UCSD-AML1 (cell line): ENCODE measurements around the gene CCDC88C.
"Not testable (repeated sequence)": the region's sequence is repeated elsewhere in the genome, so short reads cannot be mapped to it uniquely, and the experiment has no call there.

Experiments
- DNase-seq: peaks from one replicate; lab custom pipeline; 2025; ENCODE audit not compliant: unreplicated experiment; lab: John Stamatoyannopoulos, UW

The CCDC88C gene

DNA sequence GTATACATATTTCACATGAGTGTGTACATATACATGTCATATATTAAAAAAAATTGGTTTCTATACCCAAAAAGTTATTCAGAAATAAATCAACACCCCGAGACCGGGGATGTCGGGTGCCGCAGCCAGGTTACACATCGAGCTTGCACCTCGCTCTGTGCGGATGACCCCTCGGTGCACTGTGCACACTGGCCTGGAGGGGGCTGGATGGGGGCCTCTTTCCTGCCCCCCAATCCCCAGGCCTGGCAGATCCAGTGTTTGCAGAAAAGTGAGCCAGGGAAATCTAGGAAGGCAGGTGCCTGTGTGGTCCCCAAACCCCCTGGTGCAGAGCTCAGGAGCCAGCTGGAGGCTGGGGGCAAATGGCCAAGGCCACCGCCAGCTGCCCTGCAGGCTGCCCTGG lies 146.0 kb downstream of the CCDC88C start:
- no peak for DNase-seq

DNA sequence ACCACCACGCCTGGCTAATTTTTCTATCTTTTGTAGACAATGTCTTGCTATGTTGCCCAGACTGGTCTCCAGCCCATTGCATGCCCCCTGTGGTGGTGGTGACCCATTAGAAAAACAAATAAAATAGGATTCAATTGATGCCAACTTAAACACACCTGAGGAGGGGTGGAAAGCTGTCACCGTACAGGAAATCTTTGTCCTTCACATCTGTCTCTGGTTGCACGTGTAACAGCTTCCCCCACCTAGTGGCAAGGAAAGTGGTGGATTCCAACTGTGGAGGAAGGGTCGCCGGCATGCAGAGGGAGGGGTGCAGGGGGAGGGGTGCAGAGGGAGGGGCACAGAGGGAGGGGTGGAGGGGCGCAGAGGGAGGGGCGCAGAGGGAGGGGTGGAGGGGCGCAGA lies 147.0 kb downstream of the CCDC88C start:
- no peak for DNase-seq

DNA sequence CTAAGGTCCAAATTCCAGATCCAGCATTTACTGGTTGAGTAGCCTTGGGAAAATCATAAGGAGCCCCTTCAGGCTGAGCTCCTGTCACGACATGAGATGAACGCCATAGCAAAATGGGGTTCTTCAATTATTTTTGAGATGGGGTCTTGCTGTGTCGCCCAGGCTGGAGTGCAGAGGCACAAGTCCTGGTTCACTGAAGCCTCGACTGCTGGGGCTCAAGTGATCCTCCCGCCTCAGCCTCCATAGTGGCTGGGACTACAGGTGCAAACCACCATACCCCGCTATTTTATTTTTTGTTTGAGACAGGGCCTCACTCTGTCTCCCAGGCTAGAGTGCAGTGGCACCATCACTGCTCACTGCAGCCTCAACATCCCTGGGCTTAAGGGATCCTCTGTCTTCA lies 147.4 kb downstream of the CCDC88C start:
- DNase-seq: no peak

DNA sequence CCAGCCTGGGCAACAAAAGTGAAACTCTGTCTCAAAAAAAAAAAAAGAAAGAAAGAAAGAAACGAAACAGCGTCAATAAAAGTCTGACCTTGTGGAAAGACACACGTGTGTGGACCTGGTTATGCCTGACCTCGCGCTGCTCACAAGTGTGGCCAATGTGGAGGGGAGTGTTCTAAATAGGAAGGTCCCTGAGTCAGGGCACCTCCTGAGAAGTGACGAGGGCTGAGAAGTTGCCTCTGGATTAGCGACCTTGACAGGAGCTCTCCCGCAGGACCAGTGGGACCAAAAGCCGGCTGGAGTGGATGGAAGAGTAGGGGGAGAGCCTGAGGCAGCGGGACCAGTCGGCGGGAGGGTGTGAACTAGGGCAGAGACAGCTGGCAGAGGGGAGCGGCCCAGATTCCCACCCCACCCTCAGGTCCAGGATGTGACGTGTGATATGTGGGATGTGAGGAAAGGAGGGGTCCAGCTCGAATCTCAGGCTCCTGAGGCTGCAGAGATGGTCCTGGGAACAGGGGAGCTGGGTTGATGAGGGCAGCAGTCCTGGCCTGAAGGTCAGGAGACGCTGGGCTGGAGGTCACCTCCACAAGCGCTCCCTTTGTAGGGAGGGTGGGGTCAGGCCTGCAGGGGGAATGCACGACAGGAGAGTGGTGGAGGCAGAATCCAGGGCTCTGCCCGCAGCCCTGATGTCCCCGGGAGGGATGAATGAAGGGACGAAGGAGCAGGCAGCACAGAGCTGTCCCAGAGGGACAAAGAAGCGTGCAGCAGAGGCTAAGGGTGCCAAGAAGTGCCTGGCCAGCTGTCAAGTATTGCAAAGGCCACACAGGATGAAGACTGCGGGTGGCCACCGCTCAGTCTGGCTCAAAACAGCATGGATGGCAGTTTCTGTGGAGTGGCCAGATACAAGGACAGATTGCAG lies 148.3 kb downstream of the CCDC88C start:
- no peak for DNase-seq

DNA sequence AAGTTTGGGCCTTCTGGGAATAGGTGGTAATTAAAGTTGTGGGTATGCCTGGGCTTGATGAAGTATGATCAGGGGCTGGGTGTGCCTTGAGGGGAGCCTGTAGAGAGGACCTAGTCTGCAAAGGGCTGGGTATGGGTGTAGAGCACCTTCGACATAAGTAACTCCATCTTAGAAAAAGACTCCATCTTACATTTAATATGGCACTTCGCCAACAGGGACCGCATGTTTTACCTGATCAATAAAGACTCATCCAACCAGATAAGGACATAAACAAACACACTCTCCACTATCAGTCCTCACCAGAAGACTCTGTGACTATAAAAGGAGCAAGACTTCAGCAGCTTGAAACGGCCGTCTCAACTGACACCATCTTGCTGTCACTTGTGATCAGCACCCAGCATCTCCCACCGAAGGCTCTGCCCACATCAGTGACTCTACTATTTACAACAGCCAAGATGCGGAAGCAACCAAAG lies 149.6 kb downstream of the CCDC88C start:
- no peak for DNase-seq

DNA sequence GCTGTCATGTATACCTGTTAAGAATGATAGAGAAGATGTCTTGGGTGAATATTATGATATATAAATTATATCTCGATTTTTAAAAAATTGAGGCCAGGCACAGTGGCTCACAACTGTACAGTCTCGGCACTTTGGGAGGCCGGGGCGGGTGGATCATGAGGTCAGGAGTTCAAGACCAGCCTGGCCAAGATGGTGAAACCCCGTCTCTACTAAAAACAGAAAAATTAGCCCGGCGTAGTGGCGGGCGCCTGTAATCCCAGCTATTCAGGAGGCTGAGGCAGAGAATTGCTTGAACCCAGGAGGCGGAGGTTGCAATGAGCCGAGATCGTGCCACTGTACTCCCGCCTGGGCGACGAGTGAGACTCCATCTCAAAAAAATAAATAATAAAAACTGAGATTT lies 151.3 kb downstream of the CCDC88C start:
- not testable (repeated sequence) for DNase-seq

DNA sequence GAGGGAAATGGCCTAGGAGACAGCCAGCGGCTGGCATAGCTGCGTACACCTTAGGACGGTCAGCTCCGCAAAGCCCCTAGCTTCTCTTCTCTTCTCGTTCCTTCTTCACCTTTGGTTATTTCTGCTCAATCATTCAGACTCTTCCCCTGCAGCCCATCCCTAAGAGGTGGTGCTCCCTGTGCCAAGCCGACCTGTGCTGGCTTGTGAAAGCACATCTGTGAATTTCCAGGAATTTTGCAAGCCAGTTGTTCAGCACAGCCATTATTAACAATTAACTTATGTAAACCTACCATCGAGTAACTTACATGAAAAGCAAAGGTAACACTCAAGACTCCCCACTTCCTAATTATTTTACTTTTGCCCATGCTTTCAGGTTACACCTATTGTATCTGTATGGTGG lies 152.2 kb downstream of the CCDC88C start:
- DNase-seq: no peak

DNA sequence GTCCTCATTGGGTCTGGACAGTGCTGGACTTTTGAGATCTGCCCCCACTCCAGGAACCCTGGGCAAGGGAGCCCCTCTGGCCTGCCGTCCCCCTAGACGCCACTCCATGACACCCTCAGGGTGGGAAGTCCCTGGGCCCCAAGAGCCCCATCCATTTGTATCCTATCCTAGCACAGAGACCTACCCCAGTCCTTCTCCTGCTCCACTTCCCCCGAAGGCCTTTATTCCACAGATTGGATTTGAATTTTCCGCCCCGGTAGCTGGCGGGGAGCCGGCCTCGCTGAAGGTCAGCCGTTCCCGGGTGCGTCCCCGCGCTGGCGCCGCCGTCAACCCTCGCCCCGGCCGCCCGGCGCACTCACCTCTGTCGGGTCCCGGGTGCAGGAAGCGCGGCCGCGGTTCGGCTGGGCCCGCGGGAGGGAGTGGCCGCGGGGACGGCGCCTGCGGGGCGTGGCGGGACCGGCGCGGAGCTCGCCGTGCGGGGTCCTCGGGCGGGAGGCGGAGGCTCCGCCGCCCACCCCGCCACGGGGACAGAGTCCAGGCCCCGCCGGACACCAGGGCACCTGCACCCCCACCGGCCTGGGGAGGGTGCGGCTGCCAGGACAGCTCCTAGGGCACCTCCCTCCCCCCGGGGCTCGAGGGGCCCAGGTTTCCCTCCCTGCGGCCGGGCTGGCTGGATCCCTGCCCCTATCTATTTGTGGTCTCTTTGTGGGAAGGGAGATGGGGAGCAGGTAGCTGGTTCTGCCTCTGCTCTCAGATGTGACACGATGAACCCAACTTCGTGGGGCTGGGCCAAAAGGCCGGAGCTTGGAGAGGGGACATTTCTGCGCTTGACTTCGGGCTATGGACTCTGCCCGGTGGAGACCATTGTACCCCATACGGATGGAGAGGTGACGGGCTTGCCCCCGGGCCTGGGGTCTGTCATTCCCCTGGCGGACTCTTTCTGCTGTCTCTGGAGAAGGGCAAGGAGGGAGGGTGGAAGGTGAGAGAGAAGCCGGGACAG lies 153.2 kb downstream of the CCDC88C start:
- DNase-seq: no peak

DNA sequence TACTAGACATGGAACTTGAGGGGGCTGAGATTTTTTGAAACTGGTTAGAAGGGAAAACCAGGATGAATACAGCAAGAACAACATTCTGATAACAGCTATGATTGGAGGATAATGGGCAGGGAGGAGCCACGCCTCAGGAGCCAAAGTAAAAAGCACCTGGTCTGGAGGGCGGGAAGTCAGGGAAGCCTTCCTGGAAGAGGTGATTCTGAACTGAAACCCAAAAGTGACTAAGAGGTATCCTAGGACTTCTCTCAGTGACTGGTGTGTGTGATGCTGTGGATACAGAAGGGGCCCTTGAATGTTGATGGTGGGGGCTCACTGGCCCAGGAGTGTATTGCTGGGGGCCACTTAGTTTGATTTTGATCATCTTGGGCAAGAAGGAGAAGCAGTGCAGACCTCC lies 154.3 kb downstream of the CCDC88C start:
- DNase-seq: no peak

DNA sequence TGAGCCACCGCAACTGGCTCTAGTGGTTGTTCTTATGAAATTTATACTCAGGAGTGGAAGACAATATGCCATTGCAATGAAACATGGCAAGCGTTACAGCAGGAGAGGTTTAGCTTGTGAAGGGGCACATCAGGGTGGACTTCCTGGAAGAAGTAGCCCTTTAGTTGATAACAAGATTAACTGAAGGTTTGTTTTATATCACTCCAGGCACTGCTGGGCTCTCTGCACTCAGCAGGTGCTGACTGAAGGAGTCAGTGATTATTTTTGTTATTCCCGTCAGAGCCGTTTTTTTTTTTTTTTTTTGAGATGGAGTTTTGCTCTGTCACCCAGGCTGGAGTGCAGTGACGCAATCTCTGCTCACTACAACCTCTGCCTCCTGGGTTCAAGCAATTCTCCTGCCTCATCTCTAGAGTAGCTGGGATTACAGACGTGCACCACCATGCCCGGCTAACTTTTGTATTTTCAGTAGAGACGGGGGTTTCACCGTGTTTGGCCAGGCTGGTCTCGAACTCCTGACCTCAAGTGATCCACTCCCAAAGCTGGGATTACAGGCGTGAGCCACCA lies 155.6 kb downstream of the CCDC88C start:
- DNase-seq: no peak

DNA sequence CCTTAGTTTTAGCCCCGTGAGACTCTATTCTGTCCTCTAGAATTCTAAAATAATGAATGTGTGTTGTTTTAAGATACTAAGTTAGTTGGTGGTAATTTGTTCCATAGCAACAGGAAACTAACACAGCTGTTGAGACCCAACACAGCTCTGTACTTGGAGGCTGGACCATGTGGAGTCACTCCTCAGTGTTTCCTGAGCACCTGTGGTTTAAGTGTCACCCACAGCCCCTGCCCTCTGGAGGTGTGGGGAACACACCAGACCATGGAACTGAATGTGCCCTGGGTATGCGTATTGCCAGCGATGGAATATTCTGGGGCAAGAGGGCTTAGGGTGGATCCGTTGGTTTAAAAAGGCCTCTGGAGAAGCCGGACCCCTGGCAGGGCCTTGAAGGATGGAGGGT lies 156.5 kb downstream of the CCDC88C start:
- DNase-seq: no peak

DNA sequence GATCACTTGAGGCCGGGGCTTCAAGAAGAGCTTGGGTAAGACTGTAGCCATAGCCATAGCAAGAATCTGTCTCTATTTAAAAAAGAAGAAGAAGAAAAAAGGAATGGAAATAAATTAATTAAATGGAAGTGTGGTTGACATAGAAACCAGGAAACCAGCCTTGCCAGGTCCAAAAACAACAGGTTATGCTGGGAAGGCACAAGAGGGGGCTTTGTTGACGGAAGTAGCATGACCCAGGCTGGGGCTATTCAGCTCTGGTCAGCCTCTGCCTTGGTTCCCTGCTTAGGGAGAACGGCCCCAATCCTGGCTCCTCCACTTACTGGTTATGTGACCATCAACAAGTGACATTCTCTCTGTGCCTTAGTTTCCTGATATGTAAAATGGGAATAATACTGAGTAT lies 158.7 kb downstream of the CCDC88C start:
- no peak for DNase-seq

DNA sequence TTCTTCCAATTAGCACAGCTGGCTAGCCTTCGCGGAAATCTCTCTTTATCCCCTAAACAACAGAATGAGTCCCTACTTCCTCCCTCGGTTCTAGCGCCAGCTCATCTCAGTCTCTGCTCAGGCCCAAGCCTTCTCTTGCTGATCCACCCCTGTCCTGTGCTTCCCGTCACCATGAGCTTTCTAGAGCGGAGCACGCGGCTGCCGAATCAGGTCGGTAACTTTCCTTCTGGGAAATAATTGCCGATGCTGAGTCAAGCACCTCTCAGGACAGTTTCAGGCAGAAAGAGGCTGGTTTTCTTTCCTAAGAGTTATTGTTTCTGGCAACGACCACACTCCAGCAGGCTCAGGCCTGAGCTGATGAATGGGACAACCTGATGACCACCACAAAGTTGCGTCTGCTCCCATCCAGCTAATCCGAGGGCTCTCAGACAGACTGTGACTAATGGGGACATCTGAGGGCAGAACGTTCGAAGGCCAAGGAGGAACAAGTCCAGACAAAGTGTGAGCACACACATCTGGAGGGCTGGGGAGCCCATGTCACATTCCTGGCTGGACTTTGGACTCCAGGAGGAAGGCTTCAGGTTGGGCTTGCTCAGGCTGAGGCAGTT lies 159.5 kb downstream of the CCDC88C start:
- no peak for DNase-seq

DNA sequence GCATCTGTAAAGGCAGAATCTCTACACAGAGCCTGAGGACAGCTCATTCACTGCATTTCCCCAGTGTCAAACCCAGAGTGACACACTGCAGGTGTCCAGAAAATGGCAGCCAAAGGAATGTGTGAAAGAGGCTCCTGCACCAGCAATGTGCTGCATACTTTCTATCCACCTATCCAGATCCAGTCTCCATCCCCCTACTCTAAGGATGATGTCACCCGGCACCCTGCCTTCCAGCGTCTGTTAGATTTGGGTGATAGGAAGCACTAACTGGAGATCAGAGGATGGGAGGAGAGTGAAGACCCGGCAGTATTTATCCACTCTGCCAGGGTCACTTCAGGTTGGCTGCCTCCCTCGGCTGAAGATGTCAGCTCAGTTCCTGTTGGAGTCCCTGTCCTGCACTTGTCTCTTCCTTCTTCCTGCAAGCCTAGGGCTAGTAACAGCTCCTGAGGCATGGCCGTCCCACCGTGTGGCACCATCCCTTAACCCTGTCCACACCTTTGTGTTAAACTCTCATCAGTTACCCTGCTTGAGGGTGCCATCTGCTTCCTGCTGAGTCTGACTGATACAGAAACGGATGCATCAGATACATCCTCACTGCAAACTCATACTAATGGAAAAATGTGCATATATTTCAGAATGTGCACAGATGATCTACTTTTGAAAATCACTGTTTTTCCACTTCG lies 160.2 kb downstream of the CCDC88C start:
- no peak for DNase-seq

DNA sequence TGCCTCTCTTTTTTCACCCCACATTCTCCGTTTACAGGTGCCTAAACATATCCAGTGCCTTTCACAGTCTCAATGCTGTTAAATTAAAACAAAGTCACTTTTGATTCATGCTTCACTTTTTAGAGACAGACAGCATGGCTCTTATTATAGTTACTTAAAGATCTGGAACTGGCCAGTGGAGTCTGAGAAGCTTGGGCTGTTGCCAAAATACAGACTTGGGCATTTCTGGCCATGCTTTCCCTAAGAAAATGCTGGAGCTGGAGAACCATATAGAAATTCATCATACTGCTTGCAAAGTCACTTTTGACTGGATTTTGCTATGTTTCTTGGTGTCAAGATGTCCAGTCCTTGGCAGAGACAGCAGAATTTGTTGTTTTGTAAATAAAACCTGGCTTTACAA lies 161.0 kb downstream of the CCDC88C start:
- no peak for DNase-seq

DNA sequence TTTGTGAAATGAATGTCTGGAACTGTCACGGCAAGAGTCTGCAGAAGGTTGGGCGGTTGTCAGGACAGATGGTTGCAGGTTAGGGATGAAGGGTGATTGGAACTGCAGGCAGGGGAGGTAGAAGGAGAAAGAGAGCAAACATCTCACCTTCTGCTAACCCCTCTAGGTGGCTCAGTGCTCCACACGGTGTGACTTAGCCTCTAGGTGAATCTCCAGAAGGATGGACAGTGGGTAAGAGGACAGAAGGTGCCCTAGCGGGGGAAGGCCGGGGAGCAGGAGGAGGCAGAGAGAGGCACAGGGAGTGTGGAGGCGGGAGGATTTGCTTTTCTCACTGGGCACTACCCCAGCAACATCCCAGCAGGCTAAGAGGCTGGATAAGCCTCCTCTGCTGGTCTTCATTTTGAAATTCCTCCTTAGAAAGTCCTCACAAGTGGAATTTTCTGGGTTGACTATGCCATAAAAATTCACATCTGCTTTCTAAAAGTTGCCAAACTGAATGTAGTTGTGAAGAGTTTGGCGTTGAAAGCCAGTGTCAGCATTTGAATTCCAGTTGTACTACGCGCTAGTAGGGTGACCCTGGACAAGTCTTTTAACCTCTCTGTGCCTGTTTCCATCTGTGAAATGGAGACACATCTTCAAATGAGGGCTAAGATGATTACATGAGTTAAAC lies 162.5 kb downstream of the CCDC88C start:
- no peak for DNase-seq

DNA sequence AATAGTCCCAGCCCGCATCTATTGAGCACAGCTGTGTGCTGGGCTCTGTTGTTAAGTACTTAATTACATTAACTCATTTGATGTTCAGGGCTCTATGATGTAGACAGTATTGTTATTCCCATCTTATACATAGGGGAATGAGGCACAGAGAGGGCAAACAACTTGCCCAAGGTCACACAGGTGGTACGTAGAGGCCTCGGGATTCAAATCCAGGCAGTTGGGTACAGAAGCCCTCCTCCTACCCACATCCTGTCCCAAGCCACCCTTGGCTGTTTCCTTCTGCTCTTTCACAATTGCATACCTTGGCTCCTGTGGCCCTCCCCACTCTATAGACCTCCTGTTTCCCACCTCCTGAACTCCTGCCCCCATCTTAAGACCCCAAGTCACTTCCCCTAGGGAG lies 163.2 kb downstream of the CCDC88C start:
- no peak for DNase-seq

DNA sequence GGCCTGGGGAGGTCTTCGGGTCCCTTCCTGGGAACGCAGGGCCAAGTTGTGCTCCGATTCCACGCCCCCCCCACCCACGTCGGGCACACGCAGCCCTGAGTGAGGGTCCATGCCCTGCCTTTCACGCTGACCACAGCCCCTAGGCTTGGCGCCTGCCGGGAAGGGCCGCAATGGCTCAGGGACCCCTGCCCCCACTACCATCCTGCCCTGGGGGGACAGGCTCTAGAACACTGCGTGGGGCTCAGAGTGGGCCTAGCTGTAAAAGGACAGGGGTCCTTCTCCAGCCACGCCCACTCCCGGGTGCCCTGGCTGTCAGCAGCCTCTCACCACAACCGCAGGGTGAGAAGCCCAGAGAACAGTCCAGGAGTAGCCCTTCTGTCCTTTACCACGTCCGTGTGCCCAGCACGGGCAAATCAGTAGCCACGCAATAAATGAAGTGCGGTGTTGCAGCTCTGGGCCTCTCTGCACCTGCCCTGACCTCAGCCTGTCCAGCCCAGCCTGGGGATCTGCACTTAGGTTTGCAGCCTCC lies 163.8 kb downstream of the CCDC88C start:
- no peak for DNase-seq
